H9 (cell line): ENCODE results near the gene TMEM236. TPM values are rescaled to one million over a fixed set of nuclear protein-coding genes. Genes with fewer than 3 reads are reported as not detected.

ENCODE experiments used
- DNase-seq: peaks from one replicate; pipeline ENCODE4 v3.0.0-alpha.2; 2017
- H2AFZ ChIP-seq: one replicate; pipeline ENCODE4 v1.6.1; 2013; ENCODE audit warnings: mild to moderate bottlenecking, low read length, control low read depth, moderate library complexity
- H2AK5ac ChIP-seq: 2 replicates; pipeline ENCODE4 v1.6.1; 2013; ENCODE audit warnings: low read length, control low read depth, mixed read lengths; ENCODE audit not compliant: insufficient read length
- H2BK120ac ChIP-seq: one replicate; pipeline ENCODE4 v1.6.1; 2013; ENCODE audit warnings: low read depth, mild to moderate bottlenecking, low read length, control low read depth, inconsistent platforms; ENCODE audit not compliant: poor library complexity, severe bottlenecking
- H2BK12ac ChIP-seq: 2 replicates; pipeline ENCODE4 v1.6.1; 2013; ENCODE audit warnings: low read length, control low read depth, mixed read lengths, low read depth; ENCODE audit not compliant: insufficient read length
- H2BK15ac ChIP-seq: 2 replicates; pipeline ENCODE4 v1.6.1; 2013; ENCODE audit warnings: low read depth, low read length, control low read depth
- H2BK20ac ChIP-seq: one replicate; pipeline ENCODE4 v1.6.1; 2013; ENCODE audit warnings: low read depth, mild to moderate bottlenecking, low read length, control low read depth, inconsistent platforms; ENCODE audit not compliant: poor library complexity, severe bottlenecking
- H2BK5ac ChIP-seq: 2 replicates; pipeline ENCODE4 v1.6.1; 2013; ENCODE audit warnings: low read length, control low read depth, mixed read lengths; ENCODE audit not compliant: insufficient read length
- H3K14ac ChIP-seq: 2 replicates; pipeline ENCODE4 v1.6.1; 2013; ENCODE audit warnings: low read length, control low read depth; ENCODE audit not compliant: insufficient read depth
- H3K18ac ChIP-seq: 2 replicates; pipeline ENCODE4 v1.6.1; 2013; ENCODE audit warnings: low read depth, mild to moderate bottlenecking, mixed read lengths, low read length, control low read depth; ENCODE audit not compliant: insufficient read length
- H3K23ac ChIP-seq: 2 replicates; pipeline ENCODE4 v1.6.1; 2013; ENCODE audit warnings: low read length, control low read depth, mixed read lengths, low read depth; ENCODE audit not compliant: insufficient read length
- H3K23me2 ChIP-seq: 2 replicates; pipeline ENCODE4 v1.6.1; 2013; ENCODE audit warnings: low read depth, mild to moderate bottlenecking, mixed read lengths, low read length, control low read depth; ENCODE audit not compliant: insufficient read length, poor library complexity, severe bottlenecking
- H3K27ac ChIP-seq: 2 replicates; pipeline ENCODE4 v1.5.1; 2013; ENCODE audit warnings: low read length, control low read depth, mixed read lengths, low read depth; ENCODE audit not compliant: insufficient read length
- H3K27me3 ChIP-seq: 2 replicates; pipeline ENCODE4 v1.6.1; 2013; ENCODE audit warnings: low read length, control low read depth, inconsistent platforms; ENCODE audit not compliant: insufficient read depth
- H3K4ac ChIP-seq: 2 replicates; pipeline ENCODE4 v1.6.1; 2013; ENCODE audit warnings: low read depth, mild to moderate bottlenecking, control low read depth, inconsistent platforms, low read length, moderate library complexity
- H3K4me1 ChIP-seq: 2 replicates; pipeline ENCODE4 v1.6.1; 2013; ENCODE audit warnings: low read length, control low read depth, inconsistent platforms; ENCODE audit not compliant: insufficient read depth
- H3K4me2 ChIP-seq: 2 replicates; pipeline ENCODE4 v1.6.1; 2013; ENCODE audit warnings: low read length, control low read depth, mixed read lengths; ENCODE audit not compliant: insufficient read length, insufficient read depth
- H3K56ac ChIP-seq: 2 replicates; pipeline ENCODE4 v1.6.1; 2013; ENCODE audit warnings: low read depth, mild to moderate bottlenecking, mixed read lengths, low read length, control low read depth; ENCODE audit not compliant: insufficient read length
- H3K79me1 ChIP-seq: 2 replicates; pipeline ENCODE4 v1.6.1; 2013; ENCODE audit warnings: low read depth, mild to moderate bottlenecking, moderate library complexity, low read length, control low read depth, inconsistent platforms; ENCODE audit not compliant: insufficient read depth, poor library complexity, severe bottlenecking
- H3K79me2 ChIP-seq: 2 replicates; pipeline ENCODE4 v1.6.1; 2013; ENCODE audit warnings: low read length, control low read depth, inconsistent platforms; ENCODE audit not compliant: insufficient read depth
- H3K9ac ChIP-seq: 2 replicates; pipeline ENCODE4 v1.6.1; 2013; ENCODE audit warnings: low read length, control low read depth, mixed read lengths; ENCODE audit not compliant: insufficient read length; ENCODE audit errors: extremely low read depth
- H3K9me3 ChIP-seq: one replicate; pipeline ENCODE4 v1.6.1; 2013; ENCODE audit warnings: low read depth, low read length, inconsistent platforms; ENCODE audit not compliant: control insufficient read depth
- H3T11ph ChIP-seq: one replicate; pipeline ENCODE4 v1.6.1; 2013; ENCODE audit warnings: mild to moderate bottlenecking, low read length, control low read depth, inconsistent platforms
- H4K20me1 ChIP-seq: one replicate; pipeline ENCODE4 v1.6.1; 2013; ENCODE audit not compliant: control insufficient read depth, insufficient read length, insufficient read depth
- H4K5ac ChIP-seq: 2 replicates; pipeline ENCODE4 v1.6.1; 2013; ENCODE audit warnings: low read depth, mild to moderate bottlenecking, mixed read lengths, low read length, control low read depth; ENCODE audit not compliant: insufficient read length
- H4K8ac ChIP-seq: replicated peaks from 2 replicates; pipeline ENCODE4 v1.6.1; 2013; ENCODE audit warnings: low read length, control low read depth, mixed read lengths, low read depth; ENCODE audit not compliant: insufficient read length
- H4K91ac ChIP-seq: 2 replicates; pipeline ENCODE4 v1.6.1; 2013; ENCODE audit warnings: low read depth, mild to moderate bottlenecking, moderate library complexity, mixed read lengths, low read length, control low read depth; ENCODE audit not compliant: insufficient read length
- H3K27ac Mint-ChIP-seq, 3 experiments: 2 replicates in 2 of 3; 3 replicates in 1 of 3; pipeline ENCODE4 v1.8.0; 2020 to 2021; ENCODE audit warnings: mixed read lengths in 3 of 3, mild to moderate bottlenecking in 1 of 3, moderate library complexity in 1 of 3
- H3K27me3 Mint-ChIP-seq: 2 replicates; pipeline ENCODE4 v1.8.0; 2021; ENCODE audit warnings: low read depth, mild to moderate bottlenecking, moderate library complexity, mixed read lengths
- H3K36me3 Mint-ChIP-seq, 3 experiments: 2 replicates in 2 of 3; 3 replicates in 1 of 3; pipeline ENCODE4 v1.8.0; 2020 to 2021; ENCODE audit warnings: low read depth in 3 of 3, mixed read lengths in 3 of 3; ENCODE audit not compliant: insufficient read depth in 1 of 3
- H3K4me1 Mint-ChIP-seq, 2 experiments: 2 replicates each; pipeline ENCODE4 v1.8.0; 2020; ENCODE audit warnings: mixed read lengths in 2 of 2
- H3K4me3 Mint-ChIP-seq, 2 experiments: 2 replicates in 1 of 2; 3 replicates in 1 of 2; pipeline ENCODE4 v1.8.0; 2020 to 2021; ENCODE audit warnings: mild to moderate bottlenecking in 2 of 2, mixed read lengths in 2 of 2, moderate library complexity in 1 of 2
- H3K9me3 Mint-ChIP-seq, 2 experiments: 2 replicates in 1 of 2; 3 replicates in 1 of 2; pipeline ENCODE4 v1.8.0; 2020; ENCODE audit warnings: mild to moderate bottlenecking in 2 of 2, mixed read lengths in 2 of 2, moderate library complexity in 1 of 2
- WGBS: extraction: QIAGEN DNeasy Blood & Tissue Kit; methylation state at CpG from one replicate; pipeline ENCODE4 v1.1.7; 2013; ENCODE audit warnings: missing lambda C conversion rate, low lambda C conversion rate, mixed read lengths; ENCODE audit not compliant: insufficient read length; ENCODE audit errors: extremely low coverage; 5-methylcytosine and 5-hydroxymethylcytosine counted together
- total RNA-seq: library from RNA; stranded (reverse); gene quantifications from 2 replicates; pipeline ENCODE4 v1.2.1, GENCODE V29; 2021
- TF ChIP-seq, protein P1 (sequence below): fragments of 200-600 bp; sonication (generic); conservative IDR thresholded peaks from 3 replicates; pipeline ENCODE4 v1.8.0; 2021; ENCODE audit warnings: antibody characterized with exemption, mild to moderate bottlenecking

TMEM236 gene
- total RNA-seq, 1 experiment from 2014 or later = not detected

DNA sequence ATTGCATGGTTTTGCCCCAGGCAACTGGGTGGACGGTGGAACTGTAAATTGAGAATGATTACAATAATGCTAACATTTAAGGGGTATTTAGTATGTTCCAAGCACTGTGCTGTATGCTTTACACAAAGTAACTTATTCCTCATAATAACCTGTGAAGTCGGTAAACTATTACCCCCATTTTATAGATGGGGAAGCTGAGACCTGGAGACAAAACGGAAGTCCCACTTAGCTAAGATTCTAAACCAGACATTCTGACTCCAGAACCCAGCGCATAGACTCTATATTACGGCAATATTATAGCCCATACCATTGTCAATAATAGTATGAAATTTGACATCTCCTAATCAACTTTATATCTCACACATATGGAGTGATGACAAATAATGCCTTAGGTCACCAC is 39.9 kb upstream of the TMEM236 start:
- Histone ChIP-seq H3K27ac (no peak overlapping the region), H2BK15ac (no peak overlapping the region), H3K14ac (no peak overlapping the region), H4K91ac (no peak overlapping the region), H3K4me1 (no peaks in the 10 kb centered on the region), H4K8ac (no peak overlapping the region), H3K4me2 (no peak overlapping the region), H3T11ph (no peak overlapping the region), H2BK120ac (no peak overlapping the region), H3K79me2 (no peaks in the 10 kb centered on the region), H3K23ac (no peak overlapping the region), H3K27me3 (no peaks in the 10 kb centered on the region), H3K23me2 (no peaks in the 10 kb centered on the region), H4K5ac (no peak overlapping the region), H2BK5ac (no peak overlapping the region), H3K18ac (no peak overlapping the region), H3K4ac (no peak overlapping the region), H2AFZ (no peak overlapping the region), H2BK20ac (no peak overlapping the region), H3K56ac (no peak overlapping the region), H3K9ac (no peak overlapping the region), H2BK12ac (no peak overlapping the region), H2AK5ac (no peak overlapping the region), H3K9me3 (no peaks in the 10 kb centered on the region), H4K20me1 (no peaks in the 10 kb centered on the region), H3K79me1 (no peaks in the 10 kb centered on the region)
- Mint-ChIP-seq H3K27ac (no peak overlapping the region), H3K9me3 (no peaks in the 10 kb centered on the region), H3K27me3 (no peaks in the 10 kb centered on the region), H3K4me1 (peaks cover 6 to 7% of the 10 kb centered on the region in 2 experiments; a peak in 3 of 4 replicates), H3K4me3 (no peak overlapping the region), H3K36me3 (peaks cover 26 to 63% (median 48%) of the 10 kb centered on the region in 3 experiments; a peak in 6 of 7 replicates)
- WGBS = no CpG with 5 or more reads among the region's 5 CpGs
- TF ChIP-seq, protein P1, sequence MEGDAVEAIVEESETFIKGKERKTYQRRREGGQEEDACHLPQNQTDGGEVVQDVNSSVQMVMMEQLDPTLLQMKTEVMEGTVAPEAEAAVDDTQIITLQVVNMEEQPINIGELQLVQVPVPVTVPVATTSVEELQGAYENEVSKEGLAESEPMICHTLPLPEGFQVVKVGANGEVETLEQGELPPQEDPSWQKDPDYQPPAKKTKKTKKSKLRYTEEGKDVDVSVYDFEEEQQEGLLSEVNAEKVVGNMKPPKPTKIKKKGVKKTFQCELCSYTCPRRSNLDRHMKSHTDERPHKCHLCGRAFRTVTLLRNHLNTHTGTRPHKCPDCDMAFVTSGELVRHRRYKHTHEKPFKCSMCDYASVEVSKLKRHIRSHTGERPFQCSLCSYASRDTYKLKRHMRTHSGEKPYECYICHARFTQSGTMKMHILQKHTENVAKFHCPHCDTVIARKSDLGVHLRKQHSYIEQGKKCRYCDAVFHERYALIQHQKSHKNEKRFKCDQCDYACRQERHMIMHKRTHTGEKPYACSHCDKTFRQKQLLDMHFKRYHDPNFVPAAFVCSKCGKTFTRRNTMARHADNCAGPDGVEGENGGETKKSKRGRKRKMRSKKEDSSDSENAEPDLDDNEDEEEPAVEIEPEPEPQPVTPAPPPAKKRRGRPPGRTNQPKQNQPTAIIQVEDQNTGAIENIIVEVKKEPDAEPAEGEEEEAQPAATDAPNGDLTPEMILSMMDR = no peak
- DNase-seq = no peak
